Stimulated activated CD4-positive, alpha-beta T cell treated with anti-CD3 and anti-CD28 coated beads, Interleukin-15, amount 100 ng/mL, for 24 hours (primary cell): ENCODE measurements around the gene TRPT1.

Experiments
- DNase-seq: peaks from one replicate; pipeline ENCODE4 v3.0.0-alpha.2; 2020

TRPT1 gene

GRCh38 chr11:64229090-64229743, 3.2 kb upstream of the TRPT1 start:
- DNase-seq, result no peak

DNA sequence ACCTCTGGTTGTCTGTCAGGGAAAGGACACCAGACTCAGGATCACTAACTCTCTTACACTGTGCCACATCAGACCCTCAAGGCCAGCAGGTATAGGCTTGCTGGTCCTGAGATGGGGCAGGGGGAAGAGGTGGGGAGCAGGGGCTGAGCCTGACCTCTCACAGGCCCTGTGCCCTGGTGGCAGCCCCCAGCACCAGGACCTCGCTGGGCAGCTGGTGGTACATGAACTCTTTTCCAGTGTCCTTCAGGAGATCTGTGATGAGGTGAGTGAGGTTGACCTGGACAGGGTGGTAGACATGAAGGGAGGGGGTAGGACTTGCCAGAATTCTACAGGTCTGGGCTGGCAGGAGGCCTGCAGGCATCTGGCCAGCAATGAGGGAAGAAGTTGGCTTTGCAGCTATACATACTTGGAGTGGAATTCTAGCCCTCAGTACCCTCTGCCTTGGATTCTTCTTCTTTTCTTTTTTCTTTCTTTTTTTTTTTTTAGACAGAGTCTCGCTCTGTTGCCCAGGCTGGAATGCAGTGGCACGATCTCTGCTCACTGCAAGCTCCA, 1.5 kb upstream of the TRPT1 start:
- DNase-seq, result no peak

- DNase-seq, result peak; percentile 82
Measured at GRCh38 chr11:64226507-64227051, 593 bp upstream of the TRPT1 start.

DNA sequence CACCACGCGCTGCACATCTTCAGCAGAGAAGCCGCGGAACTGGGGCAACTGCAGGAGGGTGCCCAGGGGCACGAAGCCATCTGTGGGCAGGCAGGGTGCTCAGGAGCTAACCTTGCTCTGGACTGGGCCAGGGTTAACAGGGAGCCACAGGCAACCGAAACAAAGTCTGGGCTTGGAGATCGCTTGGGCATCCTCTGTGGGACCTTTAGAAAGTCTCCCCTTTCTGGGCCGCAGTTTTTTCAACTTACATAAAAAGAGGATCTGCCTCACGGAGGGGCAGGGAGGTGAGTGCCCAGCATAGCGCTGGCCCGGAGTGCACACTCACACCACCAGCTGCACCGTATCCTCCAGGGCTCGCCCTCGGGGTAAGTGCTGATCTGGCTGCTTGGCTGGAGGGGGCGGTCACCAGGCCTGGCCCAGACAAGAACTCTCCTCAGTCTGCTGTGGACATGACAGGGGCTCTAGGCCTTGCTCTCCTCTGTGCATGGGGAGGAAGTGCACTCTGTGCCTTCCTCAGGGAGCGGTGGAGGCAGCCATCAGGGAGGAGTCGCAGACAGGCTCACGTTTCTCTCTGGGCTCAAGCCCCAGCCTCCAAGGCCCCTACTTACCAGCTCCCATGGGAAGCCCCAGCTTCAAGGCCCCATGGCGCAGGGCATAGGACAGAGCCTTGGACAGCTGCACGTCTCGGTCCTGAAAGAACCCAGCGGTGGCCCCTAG, 937 bp downstream of the TRPT1 start:
- DNase-seq, result no peak

GRCh38 chr11:64224151-64224890, 1.7 kb downstream of the TRPT1 start:
- peak; percentile 20 for DNase-seq

DNA sequence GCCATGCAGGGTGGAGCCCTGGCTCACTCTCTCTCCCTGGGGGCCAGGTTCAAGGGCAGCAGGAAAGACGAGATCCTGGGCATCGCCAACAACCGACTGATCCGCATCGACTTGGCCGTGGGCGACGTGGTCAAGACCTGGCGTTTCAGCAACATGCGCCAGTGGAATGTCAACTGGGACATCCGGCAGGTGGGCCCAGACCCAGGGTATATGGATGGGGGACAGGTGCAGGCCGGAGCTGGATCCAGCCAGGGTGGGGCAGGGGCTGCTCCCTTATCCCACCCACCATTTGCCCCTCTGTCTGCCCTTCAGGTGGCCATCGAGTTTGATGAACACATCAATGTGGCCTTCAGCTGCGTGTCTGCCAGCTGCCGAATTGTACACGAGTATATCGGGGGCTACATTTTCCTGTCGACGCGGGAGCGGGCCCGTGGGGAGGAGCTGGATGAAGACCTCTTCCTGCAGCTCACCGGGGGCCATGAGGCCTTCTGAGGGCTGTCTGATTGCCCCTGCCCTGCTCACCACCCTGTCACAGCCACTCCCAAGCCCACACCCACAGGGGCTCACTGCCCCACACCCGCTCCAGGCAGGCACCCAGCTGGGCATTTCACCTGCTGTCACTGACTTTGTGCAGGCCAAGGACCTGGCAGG, 2.9 kb downstream of the TRPT1 start:
- DNase-seq, result peak; percentile 18

GRCh38 chr11:64222651-64223000, 3.4 kb downstream of the TRPT1 start:
- DNase-seq, result no peak

DNA sequence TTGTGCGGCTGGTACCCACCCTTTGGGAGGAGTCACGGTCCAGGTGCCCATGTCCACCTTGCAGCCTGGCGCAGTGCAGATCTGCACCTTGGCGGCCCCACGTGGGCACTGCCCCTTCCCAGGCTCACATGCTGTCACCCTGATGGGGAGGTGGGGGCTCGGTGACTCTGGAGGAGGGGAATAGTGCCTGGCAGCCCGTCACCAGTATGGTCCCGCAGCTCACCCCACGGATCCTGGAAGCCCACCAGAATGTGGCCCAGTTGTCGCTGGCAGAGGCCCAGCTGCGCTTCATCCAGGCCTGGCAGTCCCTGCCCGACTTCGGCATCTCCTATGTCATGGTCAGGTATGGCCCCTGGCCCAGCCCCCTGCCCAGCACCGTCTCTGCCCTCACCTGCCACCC, 5.2 kb downstream of the TRPT1 start:
- DNase-seq, result no peak

- no peak for DNase-seq
Measured at GRCh38 chr11:64220271-64220670, 5.7 kb downstream of the TRPT1 start.

- no peak for DNase-seq
Measured at GRCh38 chr11:64219755-64220154, 6.2 kb downstream of the TRPT1 start.

- no peak for DNase-seq
Measured at GRCh38 chr11:64219354-64219684, 6.7 kb downstream of the TRPT1 start.

GRCh38 chr11:64218628-64219353, 7.2 kb downstream of the TRPT1 start:
- no peak for DNase-seq

GRCh38 chr11:64216879-64217278, 9.1 kb downstream of the TRPT1 start:
- no peak for DNase-seq

DNA sequence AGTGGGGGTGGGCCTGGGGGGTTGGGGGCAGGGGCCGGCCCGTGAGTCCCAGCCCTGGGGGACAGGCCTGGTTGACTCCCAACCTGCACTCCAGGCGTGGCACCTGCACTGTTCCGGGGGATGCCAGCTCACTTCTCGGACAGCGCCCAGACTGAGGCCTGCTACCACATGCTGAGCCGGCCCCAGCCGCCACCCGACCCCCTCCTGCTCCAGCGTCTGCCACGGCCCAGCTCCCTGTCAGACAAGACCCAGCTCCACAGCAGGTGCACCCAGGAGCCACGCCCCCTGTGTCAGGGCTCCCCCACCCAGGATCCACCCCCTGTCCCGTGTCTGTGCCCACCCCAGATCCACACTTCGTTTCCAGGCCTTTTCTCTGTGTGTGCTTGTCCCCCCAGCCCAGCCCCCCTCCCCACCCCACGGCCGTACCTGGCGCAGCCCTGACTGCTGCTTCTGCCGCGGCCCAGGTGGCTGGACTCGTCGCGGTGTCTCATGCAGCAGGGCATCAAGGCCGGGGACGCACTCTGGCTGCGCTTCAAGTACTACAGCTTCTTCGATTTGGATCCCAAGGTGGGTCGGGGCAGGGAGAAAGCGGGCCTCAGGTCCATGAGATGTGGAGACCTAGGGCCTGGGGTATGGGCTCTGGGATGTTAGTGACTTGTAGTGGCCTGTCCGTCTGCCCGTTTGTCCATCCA, 14.7 kb downstream of the TRPT1 start:
- no peak for DNase-seq

- no peak for DNase-seq
Measured at GRCh38 chr11:64210301-64211020, 15.5 kb downstream of the TRPT1 start.

GRCh38 chr11:64209563-64209843, 16.5 kb downstream of the TRPT1 start:
- no peak for DNase-seq

- DNase-seq, result no peak
Measured at GRCh38 chr11:64208796-64209562, 17.0 kb downstream of the TRPT1 start.

- DNase-seq, result no peak
Measured at GRCh38 chr11:64208086-64208795, 17.7 kb downstream of the TRPT1 start.

- DNase-seq, result peak; percentile 90
Measured at GRCh38 chr11:64207256-64208085, 18.5 kb downstream of the TRPT1 start.
